Duodenal mucosa (tissue), 2 donors: Measurements from ENCODE around the gene LDHAL6B.
"Not testable (repeated sequence)": the region's sequence is repeated elsewhere in the genome, so short reads cannot be mapped to it uniquely, and the experiment has no call there.

ENCODE experiments used
- H3K27ac ChIP-seq: one replicate; pipeline ENCODE4 v1.7.0; 2013; ENCODE audit warnings: low read depth, low read length
- H3K27me3 ChIP-seq, 2 donors: one replicate each; pipeline ENCODE4 v1.7.0; 2013; ENCODE audit warnings: low read length in 2 of 2, control low read depth in 1 of 2; ENCODE audit not compliant: insufficient read depth in 2 of 2, control insufficient read depth in 1 of 2
- H3K36me3 ChIP-seq, 2 donors: one replicate each; pipeline ENCODE4 v1.7.0; 2013; ENCODE audit warnings: low read length in 2 of 2, control low read depth in 1 of 2; ENCODE audit not compliant: insufficient read depth in 2 of 2, control insufficient read depth in 1 of 2
- H3K4me1 ChIP-seq, 2 donors: one replicate each; pipeline ENCODE4 v1.7.0; 2013; ENCODE audit warnings: low read length in 2 of 2, control low read depth in 1 of 2; ENCODE audit not compliant: insufficient read depth in 2 of 2, control insufficient read depth in 1 of 2
- H3K4me3 ChIP-seq, 2 donors: one replicate each; pipeline ENCODE4 v1.7.0; 2013; ENCODE audit warnings: low read length in 2 of 2, low read depth in 1 of 2
- H3K9ac ChIP-seq, 2 donors: one replicate each; pipeline ENCODE4 v1.7.0; 2013; ENCODE audit warnings: low read length in 2 of 2, low read depth in 1 of 2
- H3K9me3 ChIP-seq, 2 donors: one replicate each; pipeline ENCODE4 v1.7.0; 2013; ENCODE audit warnings: low read length in 2 of 2, control low read depth in 1 of 2; ENCODE audit not compliant: control insufficient read depth in 1 of 2

LDHAL6B gene

DNA sequence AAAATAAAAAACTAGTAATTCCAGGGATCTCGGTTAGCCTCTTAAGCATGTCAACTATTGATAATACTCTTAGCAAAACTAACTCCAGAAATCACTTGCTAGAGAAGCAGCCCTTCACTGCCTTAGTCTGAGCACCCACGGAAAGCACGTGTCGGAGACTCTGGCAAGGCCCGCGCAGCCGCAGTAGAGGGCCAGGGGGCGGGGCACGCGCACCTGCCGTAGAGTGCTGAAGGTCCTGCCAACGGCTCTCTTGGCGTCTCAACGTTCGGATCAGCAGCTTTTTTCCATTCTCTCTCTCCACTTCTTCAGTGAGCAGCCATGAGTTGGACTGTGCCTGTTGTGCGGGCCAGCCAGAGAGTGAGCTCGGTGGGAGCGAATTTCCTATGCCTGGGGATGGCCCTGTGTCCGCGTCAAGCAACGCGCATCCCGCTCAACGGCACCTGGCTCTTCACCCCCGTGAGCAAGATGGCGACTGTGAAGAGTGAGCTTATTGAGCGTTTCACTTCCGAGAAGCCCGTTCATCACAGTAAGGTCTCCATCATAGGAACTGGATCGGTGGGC, at the start of gene LDHAL6B:
TSS of gene LDHAL6B (plus strand) at position 221 of the 561 bp plus-strand sequence. CDS start at position 319, 98 bp downstream.
- H3K36me3 ChIP-seq: peaks cover 34 to 80% of the 10 kb centered on the region in 2 donors
- H3K4me3 ChIP-seq: no peak within 1 kb of the TSS
- no peaks in the 10 kb centered on the region for H3K9me3 ChIP-seq
- H3K4me1 ChIP-seq: no peaks in the 10 kb centered on the region
- no peak within 1 kb of the TSS for H3K27ac ChIP-seq
- no peak within 1 kb of the TSS for H3K9ac ChIP-seq
- H3K27me3 ChIP-seq: no peaks in the 10 kb centered on the region

DNA sequence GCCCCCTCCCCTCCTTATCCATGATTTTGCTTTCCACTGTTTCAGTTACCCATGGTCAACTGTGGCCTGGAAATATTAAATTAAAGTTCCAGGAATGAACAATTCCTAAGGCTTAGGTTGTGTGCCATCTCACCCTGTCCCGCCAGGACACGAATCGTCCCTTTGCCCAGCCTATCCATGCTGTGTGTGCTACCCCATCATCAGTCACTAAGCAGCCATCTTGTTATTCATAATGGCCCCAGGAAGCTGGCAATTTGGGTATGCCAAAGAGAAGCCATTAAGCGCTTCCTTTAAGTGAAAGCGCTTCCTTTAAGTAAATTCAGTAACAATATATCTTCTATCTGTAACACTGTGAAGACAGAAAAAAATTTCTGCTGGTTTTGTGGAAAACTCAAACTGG, 49.2 kb upstream of the LDHAL6B start:
- no peak overlapping the region for H3K9ac ChIP-seq
- H3K36me3 ChIP-seq: peaks cover 30 to 76% of the 10 kb centered on the region in 2 donors
- H3K4me1 ChIP-seq: no peaks in the 10 kb centered on the region

DNA sequence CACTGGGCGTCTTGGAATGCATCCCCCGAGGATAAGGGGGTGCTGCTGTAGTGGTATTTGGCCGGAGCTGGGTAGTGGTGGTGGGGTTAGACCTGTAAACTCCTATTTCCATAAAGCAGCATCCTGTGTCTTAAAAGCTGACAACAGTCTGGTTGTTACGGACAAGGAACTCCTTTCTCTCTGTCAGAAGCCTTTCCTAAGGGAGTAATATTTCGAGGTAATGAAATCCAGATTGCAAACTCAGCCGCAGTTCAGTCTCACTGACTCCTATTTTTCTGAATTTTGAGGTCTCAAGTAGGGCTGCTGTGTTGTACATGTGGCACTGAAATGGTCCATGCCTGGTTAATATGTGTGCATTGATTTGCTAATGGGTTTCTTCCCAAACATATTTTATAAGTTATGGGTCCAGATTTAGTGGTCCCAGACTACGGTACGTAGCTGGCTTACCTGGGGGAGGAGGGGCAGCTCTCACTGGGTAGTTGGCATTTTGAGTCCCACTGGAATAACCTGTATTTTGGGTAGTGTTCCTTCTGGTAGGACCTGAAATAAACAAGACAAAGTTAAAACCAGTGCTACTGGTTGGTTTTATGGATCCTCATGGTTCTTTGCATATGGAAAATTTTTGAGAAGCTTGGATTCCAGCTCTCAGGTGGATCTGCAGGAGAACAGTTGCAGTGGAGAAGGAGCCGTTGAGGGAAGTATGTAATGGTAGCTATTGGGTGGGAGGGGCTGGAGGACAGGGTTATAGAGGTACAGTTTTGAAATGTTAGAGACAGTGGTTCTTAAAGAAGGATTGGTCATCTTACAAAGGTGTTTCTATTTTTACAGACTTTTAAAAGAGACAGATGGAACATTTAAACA, 48.6 kb upstream of the LDHAL6B start:
- Histone ChIP-seq H3K4me1 (no peaks in the 10 kb centered on the region), H3K4me3 (no peak overlapping the region), H3K27me3 (no peaks in the 10 kb centered on the region), H3K27ac (no peak overlapping the region), H3K9ac (no peak overlapping the region), H3K36me3 (peaks cover 23 to 74% of the 10 kb centered on the region in 2 donors), H3K9me3 (no peaks in the 10 kb centered on the region)

More for the DNA sequence above, 49.2 kb upstream of the LDHAL6B start:
- Histone ChIP-seq H3K9me3 (no peaks in the 10 kb centered on the region), H3K27me3 (no peaks in the 10 kb centered on the region), H3K4me3 (no peak overlapping the region), H3K27ac (no peak overlapping the region)

DNA sequence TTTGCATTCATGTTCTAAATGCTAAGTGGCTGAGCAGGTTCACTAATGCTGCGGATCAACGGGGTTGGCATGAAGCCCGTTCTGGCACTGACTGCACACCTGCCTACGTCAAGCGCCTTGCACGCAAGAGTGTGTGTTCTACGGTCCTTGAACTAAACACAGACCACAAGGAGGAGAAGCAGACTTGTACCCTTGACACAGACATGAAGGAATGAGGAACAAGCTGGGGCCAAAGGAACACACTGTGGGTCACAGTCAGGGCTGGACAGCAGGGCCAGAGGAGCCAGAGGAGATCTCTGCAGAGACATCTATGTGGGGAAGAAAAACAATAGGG, 48.0 kb upstream of the LDHAL6B start:
- no peaks in the 10 kb centered on the region for H3K9me3 ChIP-seq
- H3K4me1 ChIP-seq: no peaks in the 10 kb centered on the region
- H3K4me3 ChIP-seq: no peak overlapping the region
- H3K9ac ChIP-seq: no peak overlapping the region
- H3K36me3 ChIP-seq: peaks cover 18 to 71% of the 10 kb centered on the region in 2 donors
- H3K27me3 ChIP-seq: no peaks in the 10 kb centered on the region
- H3K27ac ChIP-seq: no peak overlapping the region

DNA sequence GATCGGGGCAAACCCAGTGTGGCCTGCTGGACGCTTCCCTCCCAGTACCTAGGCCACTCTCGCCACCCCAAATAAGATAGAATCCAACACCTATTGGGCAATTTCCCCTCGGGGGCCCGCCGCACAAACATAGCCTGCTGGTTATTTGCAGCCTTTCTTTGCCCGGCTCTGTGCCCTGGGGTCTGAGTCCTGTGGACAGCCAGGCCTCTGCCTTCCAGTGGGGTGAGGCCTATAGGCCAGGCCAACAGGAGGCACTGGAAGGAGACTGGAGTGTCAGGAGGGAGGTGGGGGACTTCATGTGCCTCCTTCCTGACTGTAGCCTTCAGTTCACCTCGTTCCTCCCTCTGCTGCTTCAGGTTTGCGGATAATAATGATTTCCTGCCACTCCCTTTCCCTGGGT, 47.4 kb upstream of the LDHAL6B start:
- Histone ChIP-seq H3K27me3 (no peaks in the 10 kb centered on the region), H3K27ac (no peak overlapping the region), H3K9me3 (no peaks in the 10 kb centered on the region), H3K4me3 (no peak overlapping the region), H3K4me1 (no peaks in the 10 kb centered on the region), H3K9ac (no peak overlapping the region), H3K36me3 (peaks cover 16 to 69% of the 10 kb centered on the region in 2 donors)

DNA sequence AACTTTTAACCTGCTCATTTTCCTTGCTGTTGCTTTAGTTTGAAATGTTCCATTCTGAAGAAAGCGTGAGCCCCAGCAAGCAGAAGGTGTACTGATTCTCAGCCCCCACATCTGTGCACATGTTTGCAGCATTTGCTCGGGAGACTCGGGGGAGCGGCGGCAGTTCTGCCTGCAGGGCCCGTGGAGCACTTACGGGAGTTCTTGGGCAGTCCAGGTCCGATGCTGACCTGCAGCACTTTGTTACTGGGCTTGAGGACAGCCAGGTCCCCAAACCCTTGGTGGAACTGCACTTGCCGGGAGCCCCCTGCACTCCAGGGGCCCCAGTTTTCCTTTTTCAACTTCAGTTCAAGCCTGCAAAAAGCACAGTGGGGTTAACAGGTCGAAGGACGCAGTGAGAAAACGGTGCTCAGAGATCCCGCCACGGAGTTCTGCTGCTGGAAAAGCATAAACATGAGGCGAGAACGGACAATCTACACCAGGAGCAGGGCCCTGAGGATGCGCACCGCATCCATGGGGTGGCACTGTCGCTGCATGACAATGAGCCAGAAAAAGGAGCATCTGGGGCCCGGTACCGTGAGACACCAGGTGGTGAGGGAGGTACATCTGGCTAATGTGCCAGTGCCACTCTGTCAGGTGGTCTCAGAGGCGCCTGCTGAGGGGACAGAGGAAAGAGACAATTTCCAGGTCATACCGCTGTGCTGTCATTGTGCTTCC, 45.6 kb upstream of the LDHAL6B start:
- H3K27me3 ChIP-seq: no peaks in the 10 kb centered on the region
- no peaks in the 10 kb centered on the region for H3K4me1 ChIP-seq
- H3K36me3 ChIP-seq: peaks cover 9 to 70% of the 10 kb centered on the region in 2 donors
- no peak overlapping the region for H3K27ac ChIP-seq
- no peak overlapping the region for H3K9ac ChIP-seq
- no peak overlapping the region for H3K4me3 ChIP-seq
- H3K9me3 ChIP-seq: no peaks in the 10 kb centered on the region

DNA sequence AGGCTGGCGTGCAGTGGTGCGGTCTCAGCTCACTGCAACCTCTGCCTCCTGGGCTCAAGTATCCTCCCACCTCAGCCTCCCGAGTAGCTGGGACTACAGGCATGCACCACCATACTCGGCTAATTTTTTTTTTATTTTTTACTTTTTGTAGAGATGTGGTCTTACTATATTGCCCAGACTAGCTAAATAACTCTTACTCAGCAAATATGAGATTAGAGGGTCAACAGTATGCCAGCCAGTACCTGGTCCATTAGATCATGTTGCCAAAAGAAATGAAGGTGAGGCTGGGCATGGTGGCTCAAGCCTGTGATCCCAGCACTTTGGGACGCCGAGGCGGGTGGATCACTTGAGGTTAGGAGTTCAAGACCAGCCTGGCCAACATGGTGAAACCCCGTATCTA, 44.6 kb upstream of the LDHAL6B start:
- H3K4me3 ChIP-seq, H3K9me3 ChIP-seq, H3K4me1 ChIP-seq, H3K27me3 ChIP-seq, H3K27ac ChIP-seq, H3K9ac ChIP-seq: not testable (repeated sequence)
- peaks cover 9 to 63% of the 10 kb centered on the region in 2 donors for H3K36me3 ChIP-seq

DNA sequence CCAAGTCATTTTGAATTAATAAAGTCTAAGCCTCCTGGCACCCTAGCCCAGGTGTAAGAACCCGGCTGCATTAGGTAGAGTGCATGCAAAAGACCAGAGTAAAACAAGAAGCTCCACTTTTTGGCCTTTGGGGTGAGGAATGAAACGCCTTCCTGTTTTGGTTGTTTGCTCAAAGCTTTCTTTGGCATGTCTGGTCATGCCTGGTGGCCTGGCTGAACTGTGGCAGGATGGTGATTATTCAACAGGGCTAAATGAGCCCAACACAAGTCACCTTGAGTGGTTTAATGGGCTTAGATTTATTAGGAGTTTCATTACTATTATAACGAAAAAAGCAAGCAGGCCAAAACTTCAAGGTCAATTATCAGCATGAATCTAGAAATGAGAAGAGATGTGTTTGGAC, 40.9 kb upstream of the LDHAL6B start:
- Histone ChIP-seq H3K9me3 (no peaks in the 10 kb centered on the region), H3K27me3 (no peaks in the 10 kb centered on the region), H3K27ac (no peak overlapping the region), H3K36me3 (peaks cover 6 to 45% of the 10 kb centered on the region in 2 donors), H3K4me1 (peaks cover 0 to 7% of the 10 kb centered on the region in 2 donors), H3K9ac (no peak overlapping the region), H3K4me3 (no peak overlapping the region)

DNA sequence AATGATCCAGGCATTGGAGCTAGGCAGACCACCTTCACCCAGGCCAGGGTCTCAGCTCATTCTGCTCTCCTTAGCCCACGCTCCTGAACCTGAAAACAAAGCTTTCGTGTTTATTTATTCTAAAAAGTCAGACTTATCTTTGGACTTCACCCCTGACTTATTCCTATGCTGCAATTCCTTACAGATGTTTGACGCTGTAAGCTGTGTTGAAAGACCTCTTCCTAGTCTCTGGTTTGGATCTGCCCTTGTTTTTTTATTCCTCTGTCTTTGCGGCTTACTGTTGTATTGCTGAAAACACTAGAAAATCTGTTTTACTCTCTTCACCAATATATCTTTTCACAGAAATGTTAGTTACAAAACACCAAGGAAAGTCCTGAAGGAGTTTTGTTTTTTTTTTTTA, 40.5 kb upstream of the LDHAL6B start:
- no peak overlapping the region for H3K27ac ChIP-seq
- no peak overlapping the region for H3K9ac ChIP-seq
- no peaks in the 10 kb centered on the region for H3K27me3 ChIP-seq
- H3K4me1 ChIP-seq: peaks cover 0 to 7% of the 10 kb centered on the region in 2 donors
- H3K9me3 ChIP-seq: no peaks in the 10 kb centered on the region
- peaks cover 10 to 45% of the 10 kb centered on the region in 2 donors for H3K36me3 ChIP-seq
- no peak overlapping the region for H3K4me3 ChIP-seq

DNA sequence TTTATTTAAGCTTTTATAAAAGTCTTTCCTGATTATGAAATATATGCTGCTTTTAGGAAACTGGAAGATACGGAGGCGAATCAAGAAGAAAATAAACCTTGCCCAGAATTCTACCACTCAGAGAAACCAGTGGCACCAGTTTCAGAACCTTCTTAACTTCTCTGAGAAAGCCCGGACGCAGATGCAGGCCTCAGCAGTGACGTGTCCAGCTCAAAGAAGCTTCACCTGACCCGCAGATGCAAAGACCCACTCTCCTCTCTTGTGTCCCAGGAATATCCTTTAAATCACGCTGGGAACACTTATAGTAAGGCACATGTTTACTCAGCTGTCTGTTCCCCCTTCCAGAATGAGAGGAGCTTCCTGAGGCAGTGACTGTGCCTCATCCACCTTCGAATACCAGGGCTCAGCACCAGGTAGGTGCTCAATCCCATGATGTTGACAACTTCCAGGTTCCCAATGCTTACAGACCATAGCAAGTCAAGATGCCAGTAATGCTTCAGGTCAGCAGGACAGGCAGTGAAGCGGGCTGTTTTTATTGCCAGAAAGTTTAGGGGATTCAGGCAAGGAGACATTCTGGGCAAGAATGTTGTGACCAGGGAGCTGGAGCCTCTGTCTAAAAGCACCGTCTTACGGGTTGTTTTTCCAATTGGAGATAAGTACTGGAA, 39.9 kb upstream of the LDHAL6B start:
- no peak overlapping the region for H3K27ac ChIP-seq

More for the DNA sequence above, 39.9 kb upstream of the LDHAL6B start:
- peaks cover 0 to 7% of the 10 kb centered on the region in 2 donors for H3K4me1 ChIP-seq
- no peaks in the 10 kb centered on the region for H3K27me3 ChIP-seq
- peaks cover 15 to 45% of the 10 kb centered on the region in 2 donors for H3K36me3 ChIP-seq
- no peak overlapping the region for H3K9ac ChIP-seq
- no peaks in the 10 kb centered on the region for H3K9me3 ChIP-seq
- no peak overlapping the region for H3K4me3 ChIP-seq
